Measurements from ENCODE around the gene LGALS1.
A peak's percentile ranks its signal among the peaks of the same experiment; 100 is the strongest.

LGALS1 gene

DNA sequence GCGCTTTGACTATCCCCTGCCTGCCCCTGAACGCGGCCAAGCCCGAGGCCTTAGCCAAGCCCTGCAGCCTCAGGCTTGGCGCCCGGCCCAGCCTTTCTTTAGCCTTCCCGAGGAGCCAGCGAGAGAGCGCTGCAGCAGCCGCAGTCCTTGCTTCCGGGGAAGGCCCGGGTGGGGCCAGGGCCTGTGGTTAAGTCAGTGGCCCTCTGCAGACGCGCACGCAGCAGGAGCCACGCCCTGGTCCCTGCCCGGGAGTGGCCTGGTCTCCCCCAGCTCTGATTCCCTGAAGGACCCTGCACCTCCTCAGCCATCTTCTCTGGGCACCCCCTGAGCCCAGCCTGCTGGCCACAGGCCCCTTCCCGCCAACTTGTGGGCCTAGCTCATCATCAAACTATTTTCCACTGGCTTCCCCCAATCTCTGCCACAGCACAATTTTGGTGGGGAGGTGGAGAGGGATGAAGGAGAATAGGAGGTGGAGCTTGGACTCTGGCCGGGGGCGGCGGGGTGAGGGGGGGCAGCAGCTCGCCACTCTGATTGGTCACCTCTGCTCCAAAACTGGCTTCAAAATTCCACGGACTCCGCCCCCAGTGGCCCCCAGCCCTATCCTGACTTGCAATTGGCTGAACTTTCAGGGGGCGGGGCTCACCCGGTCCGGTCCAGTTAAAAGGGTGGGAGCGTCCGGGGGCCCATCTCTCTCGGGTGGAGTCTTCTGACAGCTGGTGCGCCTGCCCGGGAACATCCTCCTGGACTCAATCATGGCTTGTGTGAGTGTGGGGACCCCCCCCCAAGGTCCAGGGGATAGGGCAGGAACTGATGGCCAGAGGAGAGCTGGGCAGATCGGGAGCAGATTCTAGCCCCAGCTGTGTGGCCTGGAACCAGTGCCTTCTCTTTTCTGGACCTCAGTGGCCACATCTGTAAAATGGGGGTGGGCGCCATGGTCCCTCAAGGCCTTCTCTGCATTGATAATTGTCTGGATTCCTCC is at the start of gene LGALS1:
TSS of gene LGALS1 (plus strand) at position 686 of the 979 bp plus-strand sequence. CDS start at position 753, 67 bp downstream.
- H3K27ac ChIP-seq, result peak within 1 kb of the TSS; percentile 22
- 0 out of 2 replicates have a peak, but pooled peaks have one; percentile 10 for TF ChIP-seq ZFX (IDR thresholded peaks at IDR 0.05)
- TF ChIP-seq, protein P1, sequence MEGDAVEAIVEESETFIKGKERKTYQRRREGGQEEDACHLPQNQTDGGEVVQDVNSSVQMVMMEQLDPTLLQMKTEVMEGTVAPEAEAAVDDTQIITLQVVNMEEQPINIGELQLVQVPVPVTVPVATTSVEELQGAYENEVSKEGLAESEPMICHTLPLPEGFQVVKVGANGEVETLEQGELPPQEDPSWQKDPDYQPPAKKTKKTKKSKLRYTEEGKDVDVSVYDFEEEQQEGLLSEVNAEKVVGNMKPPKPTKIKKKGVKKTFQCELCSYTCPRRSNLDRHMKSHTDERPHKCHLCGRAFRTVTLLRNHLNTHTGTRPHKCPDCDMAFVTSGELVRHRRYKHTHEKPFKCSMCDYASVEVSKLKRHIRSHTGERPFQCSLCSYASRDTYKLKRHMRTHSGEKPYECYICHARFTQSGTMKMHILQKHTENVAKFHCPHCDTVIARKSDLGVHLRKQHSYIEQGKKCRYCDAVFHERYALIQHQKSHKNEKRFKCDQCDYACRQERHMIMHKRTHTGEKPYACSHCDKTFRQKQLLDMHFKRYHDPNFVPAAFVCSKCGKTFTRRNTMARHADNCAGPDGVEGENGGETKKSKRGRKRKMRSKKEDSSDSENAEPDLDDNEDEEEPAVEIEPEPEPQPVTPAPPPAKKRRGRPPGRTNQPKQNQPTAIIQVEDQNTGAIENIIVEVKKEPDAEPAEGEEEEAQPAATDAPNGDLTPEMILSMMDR (conservative IDR thresholded peaks at IDR 0.05), result no peak

DNA sequence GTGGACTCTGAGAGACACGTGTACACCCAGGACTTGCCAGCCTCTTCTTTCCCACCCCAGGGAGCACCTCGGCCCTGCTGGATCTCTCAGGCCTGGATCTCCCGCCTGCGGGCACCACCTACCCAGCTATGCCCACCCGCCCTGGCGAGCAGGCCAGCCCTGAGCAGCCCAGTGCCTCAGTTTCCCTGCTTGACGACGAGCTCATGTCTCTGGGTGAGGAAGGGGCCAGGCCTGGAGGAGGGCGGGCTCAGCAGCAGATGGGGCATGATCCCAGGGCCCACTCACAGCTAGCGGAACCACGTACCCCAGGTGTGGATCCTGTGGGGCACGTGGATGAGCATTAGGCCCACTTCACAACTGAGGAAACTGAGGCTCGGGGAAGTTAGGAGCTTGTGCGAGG is 49.7 kb upstream of the LGALS1 start:
- no peak for TF ChIP-seq ZFX (IDR thresholded peaks at IDR 0.05)
- TF ChIP-seq, protein P1 (conservative IDR thresholded peaks at IDR 0.05), result no peak
- H3K27ac ChIP-seq, result no peak overlapping the region

DNA sequence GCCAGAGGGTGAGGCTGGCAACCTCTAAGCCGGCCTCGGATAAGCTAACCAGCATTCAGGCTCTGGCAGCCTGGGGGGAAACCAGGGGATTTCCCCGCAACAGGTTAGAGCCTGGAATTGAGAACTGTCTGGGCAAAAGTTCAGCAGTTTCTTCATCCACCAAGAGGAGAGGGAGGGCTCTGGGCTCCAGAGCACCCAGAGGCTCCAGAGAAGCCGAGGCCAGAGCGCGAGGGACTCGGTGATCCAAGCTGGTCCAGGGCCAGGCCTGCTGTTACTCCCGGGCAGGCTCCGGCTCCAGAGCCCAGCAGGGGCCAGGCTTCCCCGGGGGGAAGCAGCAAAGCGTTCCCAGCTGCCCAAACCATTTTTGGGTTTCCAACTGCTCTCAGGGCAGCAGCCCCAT is 49.3 kb upstream of the LGALS1 start:
- H3K27ac ChIP-seq, result no peak overlapping the region
- no peak for TF ChIP-seq ZFX (IDR thresholded peaks at IDR 0.05)
- TF ChIP-seq, protein P1 (conservative IDR thresholded peaks at IDR 0.05), result no peak

DNA sequence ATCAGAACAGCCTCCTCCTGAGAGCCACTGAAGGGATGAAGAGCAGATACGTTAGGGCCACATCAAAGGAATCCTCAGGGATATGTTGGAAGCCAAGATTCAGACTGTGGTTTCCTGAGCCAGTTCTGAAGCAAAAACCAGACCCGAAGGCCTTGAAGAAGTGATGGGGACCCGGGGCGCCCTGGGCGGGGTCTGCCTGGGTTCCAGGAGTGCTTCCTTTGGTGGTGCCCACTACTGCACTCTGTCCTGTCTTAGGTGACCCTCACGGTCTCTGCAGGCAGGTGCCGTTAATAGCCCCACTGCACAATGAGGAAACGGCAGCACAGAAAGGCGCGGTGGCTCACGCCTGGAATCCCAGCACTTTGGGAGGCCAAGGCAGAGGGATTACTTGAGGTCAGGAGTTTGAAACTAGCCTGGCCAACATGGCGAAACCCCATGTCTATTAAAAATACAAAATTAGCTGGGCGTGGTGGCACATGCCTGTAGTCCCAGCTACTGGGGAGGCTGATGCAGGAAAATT is 48.8 kb upstream of the LGALS1 start:
- TF ChIP-seq, protein P1 (conservative IDR thresholded peaks at IDR 0.05), result no peak
- no peak for TF ChIP-seq ZFX (IDR thresholded peaks at IDR 0.05)

DNA sequence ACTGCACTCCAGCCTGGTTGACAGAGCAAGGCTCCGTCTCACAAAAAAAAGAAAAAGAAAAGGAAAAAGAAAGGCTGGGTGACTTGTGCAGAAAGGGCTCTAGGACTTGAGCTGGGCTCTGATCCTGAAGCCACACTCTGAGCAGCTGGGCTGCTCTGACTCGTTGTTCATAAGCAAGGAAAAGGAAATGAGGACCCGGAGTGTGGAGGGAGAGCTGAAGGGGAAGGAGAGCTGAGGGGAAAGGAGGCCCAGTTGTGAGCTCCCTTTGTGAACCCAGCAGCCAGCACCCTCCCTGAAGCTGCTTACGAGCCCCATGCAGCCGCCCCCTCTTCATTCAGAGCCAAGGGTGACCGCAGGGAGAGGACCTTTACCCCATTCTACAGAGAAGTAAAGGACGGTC is 48.3 kb upstream of the LGALS1 start:
- no peak for TF ChIP-seq ZFX (IDR thresholded peaks at IDR 0.05)
- TF ChIP-seq, protein P1 (conservative IDR thresholded peaks at IDR 0.05), result no peak
- no peak overlapping the region for H3K27ac ChIP-seq

More for the DNA sequence above, 48.8 kb upstream of the LGALS1 start:
- no peak overlapping the region for H3K27ac ChIP-seq

DNA sequence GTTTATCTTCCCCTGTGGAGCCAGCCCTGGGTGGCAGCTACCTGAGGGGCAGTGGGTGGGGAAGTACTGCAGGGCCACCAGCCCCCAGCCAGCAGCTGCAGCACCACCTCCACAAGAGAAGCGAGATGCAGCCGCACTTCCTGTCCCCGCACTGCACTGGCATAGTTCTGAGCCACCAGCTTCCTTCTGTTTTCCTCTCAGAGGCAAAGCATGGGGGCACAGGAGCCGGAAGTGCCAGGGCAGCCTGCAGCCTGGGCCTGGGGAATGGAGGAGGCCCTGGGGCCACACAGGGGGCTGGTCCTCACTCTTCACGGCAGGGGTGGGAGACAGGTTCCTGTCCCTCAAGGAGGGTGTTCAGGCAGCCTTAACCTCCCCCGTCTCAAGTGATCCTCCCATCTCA is 47.9 kb upstream of the LGALS1 start:
- TF ChIP-seq, protein P1 (conservative IDR thresholded peaks at IDR 0.05), result no peak
- no peak for TF ChIP-seq ZFX (IDR thresholded peaks at IDR 0.05)
- H3K27ac ChIP-seq, result no peak overlapping the region

DNA sequence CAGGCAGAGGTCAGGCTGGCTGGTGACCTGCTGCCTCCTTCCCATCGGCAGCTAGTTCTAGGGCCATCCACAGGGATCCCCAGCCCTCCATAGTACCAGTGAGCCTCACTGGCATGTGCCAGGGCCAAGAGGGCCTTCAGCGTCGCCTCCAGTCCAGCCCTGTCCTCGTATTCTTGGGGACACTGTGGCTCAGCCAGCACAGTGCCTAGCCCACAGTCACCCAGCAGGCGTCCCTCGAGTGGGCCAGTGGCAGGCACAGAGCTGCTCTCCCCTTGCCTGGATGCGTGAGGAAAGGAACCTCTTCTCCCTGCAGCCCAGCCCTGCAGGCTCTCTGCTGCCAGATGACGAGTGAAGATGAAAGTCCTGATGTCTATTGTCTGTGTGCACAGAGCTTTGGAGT is 46.6 kb upstream of the LGALS1 start:
- H3K27ac ChIP-seq, result no peak overlapping the region
- TF ChIP-seq, protein P1 (conservative IDR thresholded peaks at IDR 0.05), result no peak
- no peak for TF ChIP-seq ZFX (IDR thresholded peaks at IDR 0.05)

Data from C4-2B (cell line).